ENCODE measurements around the gene DYNC1I1. TPM values are rescaled to one million over a fixed set of nuclear protein-coding genes. Genes with fewer than 3 reads are reported as not detected.

The DYNC1I1 gene
- total RNA-seq, 2 experiments from 2014 or later, result not detected

DNA sequence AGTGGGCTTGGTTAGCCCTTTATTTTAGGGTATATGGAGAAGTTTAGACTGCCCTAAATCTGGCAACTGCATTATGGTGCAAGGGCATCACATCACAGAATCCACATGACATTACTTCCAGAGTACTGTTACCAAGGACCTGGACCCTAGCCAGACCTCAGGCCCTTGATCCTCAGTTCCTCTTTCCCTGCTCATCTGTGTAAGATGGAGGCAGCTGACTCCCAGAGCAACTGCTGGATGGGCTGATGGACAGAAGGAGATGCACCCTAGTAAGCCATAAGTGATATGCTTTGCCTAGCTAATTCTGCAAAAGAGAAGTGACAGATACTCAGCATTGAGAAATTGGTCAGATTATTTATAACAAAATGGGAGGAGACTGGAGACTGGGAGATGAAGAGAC is 131.7 kb downstream of the DYNC1I1 start:
- Mint-ChIP-seq H3K4me1 (ENCODE audit: low read depth) (no peaks in the 10 kb centered on the region), H3K9me3 (ENCODE audit: insufficient read depth) (no peaks in the 10 kb centered on the region), H3K4me3 (no peak overlapping the region), H3K27ac (no peak overlapping the region), H3K27me3 (ENCODE audit: low read depth) (peaks cover 4% of the 10 kb centered on the region), H3K36me3 (ENCODE audit: low read depth) (no peaks in the 10 kb centered on the region)
- CTCF ChIA-PET, result interaction anchor here (3.2 kb wide), 1 partner anchor 12 kb away, joined by 12 read pairs; no protein-coding TSS in a partner anchor
- POLR2A ChIA-PET, result no interaction called here
- no peak for DNase-seq
- ATAC-seq, result no peak

DNA sequence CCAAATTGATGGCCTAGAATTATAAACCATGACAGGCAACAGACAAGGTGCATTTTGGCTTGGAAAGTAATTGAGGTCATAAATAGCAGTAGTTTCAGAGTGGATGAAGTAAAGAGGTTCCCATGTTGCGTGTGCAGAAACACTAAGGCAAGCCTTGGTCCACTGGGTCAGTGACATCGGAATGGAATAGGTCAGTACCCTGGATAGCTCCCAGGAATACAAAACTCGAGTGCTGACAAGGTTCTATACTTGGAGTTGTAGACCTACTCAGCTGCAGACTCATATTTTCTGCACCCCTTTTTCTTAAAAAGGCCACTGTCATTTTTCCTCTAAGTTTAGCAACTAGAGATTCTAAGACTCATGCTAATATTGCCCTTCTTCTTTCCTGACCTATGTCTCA is 132.8 kb downstream of the DYNC1I1 start:
- Mint-ChIP-seq H3K4me3 (no peak overlapping the region), H3K4me1 (ENCODE audit: low read depth) (no peaks in the 10 kb centered on the region), H3K36me3 (ENCODE audit: low read depth) (no peaks in the 10 kb centered on the region), H3K9me3 (ENCODE audit: insufficient read depth) (no peaks in the 10 kb centered on the region), H3K27me3 (ENCODE audit: low read depth) (peaks cover 4% of the 10 kb centered on the region), H3K27ac (no peak overlapping the region)
- POLR2A ChIA-PET, result no interaction called here
- no peak for DNase-seq
- CTCF ChIA-PET, result interaction anchor here (3.2 kb wide), 1 partner anchor 11 kb away, joined by 12 read pairs; no protein-coding TSS in a partner anchor
- ATAC-seq, result no peak

DNA sequence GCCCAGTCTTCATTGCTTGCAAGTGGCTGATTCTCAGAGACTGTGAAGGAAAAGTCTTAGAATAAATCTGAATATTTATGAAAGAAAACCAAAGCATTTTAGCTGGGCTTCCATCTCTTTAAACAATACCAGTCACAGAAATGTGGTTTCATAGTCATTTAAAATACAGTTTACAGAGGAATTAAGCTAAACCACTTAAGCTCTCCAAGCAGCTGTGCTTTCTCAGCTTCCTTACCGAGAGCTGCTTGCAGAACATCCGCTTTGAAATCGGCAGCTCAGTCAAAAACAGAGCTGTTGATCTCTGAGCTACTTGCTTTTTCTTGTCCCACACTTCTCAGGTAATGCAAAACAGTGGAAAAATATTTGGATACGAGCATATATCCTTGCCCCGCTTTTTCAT is 134.5 kb downstream of the DYNC1I1 start:
- no peaks in the 10 kb centered on the region for H3K4me1 Mint-ChIP-seq (ENCODE audit: low read depth)
- DNase-seq, result no peak
- H3K4me3 Mint-ChIP-seq, result no peak overlapping the region
- ATAC-seq, result no peak
- CTCF ChIA-PET, result interaction anchor here (3.2 kb wide), 1 partner anchor 9 kb away, joined by 12 read pairs; no protein-coding TSS in a partner anchor
- no peaks in the 10 kb centered on the region for H3K9me3 Mint-ChIP-seq (ENCODE audit: insufficient read depth)
- H3K36me3 Mint-ChIP-seq (ENCODE audit: low read depth), result no peaks in the 10 kb centered on the region
- no peak overlapping the region for H3K27ac Mint-ChIP-seq
- POLR2A ChIA-PET, result no interaction called here
- peaks cover 4% of the 10 kb centered on the region for H3K27me3 Mint-ChIP-seq (ENCODE audit: low read depth)

DNA sequence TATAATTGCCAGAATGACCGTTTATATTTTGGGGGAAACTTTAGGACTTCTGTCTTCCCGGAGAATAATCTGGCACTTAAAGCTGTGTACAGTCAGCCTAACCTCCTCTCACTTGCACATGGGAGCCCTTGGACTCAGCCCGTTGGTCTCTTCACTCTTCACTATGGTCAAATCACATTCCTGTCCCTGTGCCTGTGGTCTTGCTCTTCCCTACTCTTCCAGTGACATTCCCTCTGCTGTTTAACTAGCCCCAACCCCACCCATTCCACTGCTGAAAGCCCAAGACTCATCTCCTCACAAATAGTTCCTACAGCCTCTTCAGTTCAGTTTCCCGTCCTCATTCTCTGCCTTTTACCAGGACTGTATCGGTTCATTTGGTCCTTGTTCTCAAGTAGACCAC is 135.0 kb downstream of the DYNC1I1 start:
- no peaks in the 10 kb centered on the region for H3K4me1 Mint-ChIP-seq (ENCODE audit: low read depth)
- peaks cover 4% of the 10 kb centered on the region for H3K27me3 Mint-ChIP-seq (ENCODE audit: low read depth)
- ATAC-seq (no peak), DNase-seq (no peak)
- no peak overlapping the region for H3K4me3 Mint-ChIP-seq
- POLR2A ChIA-PET, result no interaction called here
- CTCF ChIA-PET, result no interaction called here
- H3K9me3 Mint-ChIP-seq (ENCODE audit: insufficient read depth), result no peaks in the 10 kb centered on the region
- no peak overlapping the region for H3K27ac Mint-ChIP-seq
- H3K36me3 Mint-ChIP-seq (ENCODE audit: low read depth), result no peaks in the 10 kb centered on the region

DNA sequence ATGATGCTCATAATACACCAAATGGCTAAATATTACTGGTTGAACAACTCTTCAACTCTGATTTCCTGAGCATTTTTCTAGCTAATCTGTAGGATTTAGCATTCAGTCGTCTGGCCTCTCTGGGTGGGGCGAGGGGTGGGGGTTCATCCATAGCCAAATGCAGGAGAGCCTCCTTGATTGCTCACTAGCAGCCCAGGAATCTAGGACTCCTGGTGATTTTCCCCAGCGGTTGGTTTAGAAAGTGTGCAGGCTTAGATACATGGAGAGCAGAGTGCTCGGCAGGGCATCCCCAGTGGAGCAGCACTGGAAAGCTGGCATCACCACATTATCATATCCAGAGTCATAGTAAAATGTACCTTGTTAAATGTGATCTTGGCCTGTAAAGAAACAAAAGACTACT is 136.1 kb downstream of the DYNC1I1 start:
- Mint-ChIP-seq H3K4me1 (ENCODE audit: low read depth) (no peaks in the 10 kb centered on the region), H3K27me3 (ENCODE audit: low read depth) (peaks cover 4% of the 10 kb centered on the region), H3K27ac (no peak overlapping the region), H3K4me3 (no peak overlapping the region), H3K9me3 (ENCODE audit: insufficient read depth) (no peaks in the 10 kb centered on the region), H3K36me3 (ENCODE audit: low read depth) (no peaks in the 10 kb centered on the region)
- ATAC-seq (no peak), DNase-seq (no peak)
- ChIA-PET POLR2A (no interaction called here), CTCF (no interaction called here)

DNA sequence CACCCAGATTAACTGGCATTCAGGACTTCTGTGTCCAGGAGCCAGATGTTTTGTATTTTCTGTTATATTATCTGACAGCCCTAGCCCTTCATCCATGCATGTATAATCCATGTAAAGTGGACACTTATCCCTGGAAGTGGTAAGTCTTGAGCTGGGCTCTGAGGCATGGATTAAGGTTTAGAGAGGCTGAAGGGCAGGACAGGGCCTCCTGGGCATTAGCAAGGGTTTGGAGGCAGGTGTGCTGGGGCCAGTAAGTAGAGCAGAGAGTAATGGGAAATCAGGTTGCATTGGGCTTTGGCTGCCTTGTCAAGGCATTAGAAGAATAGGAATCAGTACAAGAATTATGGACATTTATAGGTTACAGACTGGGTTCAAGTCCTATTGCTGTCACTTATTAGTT is 138.0 kb downstream of the DYNC1I1 start:
- H3K4me3 Mint-ChIP-seq, result no peak overlapping the region
- H3K36me3 Mint-ChIP-seq (ENCODE audit: low read depth), result no peaks in the 10 kb centered on the region
- no peak for ATAC-seq
- H3K4me1 Mint-ChIP-seq (ENCODE audit: low read depth), result no peaks in the 10 kb centered on the region
- H3K27ac Mint-ChIP-seq, result no peak overlapping the region
- no peak for DNase-seq
- peaks cover 4% of the 10 kb centered on the region for H3K27me3 Mint-ChIP-seq (ENCODE audit: low read depth)
- H3K9me3 Mint-ChIP-seq (ENCODE audit: insufficient read depth), result no peaks in the 10 kb centered on the region
- ChIA-PET POLR2A (no interaction called here), CTCF (no interaction called here)

DNA sequence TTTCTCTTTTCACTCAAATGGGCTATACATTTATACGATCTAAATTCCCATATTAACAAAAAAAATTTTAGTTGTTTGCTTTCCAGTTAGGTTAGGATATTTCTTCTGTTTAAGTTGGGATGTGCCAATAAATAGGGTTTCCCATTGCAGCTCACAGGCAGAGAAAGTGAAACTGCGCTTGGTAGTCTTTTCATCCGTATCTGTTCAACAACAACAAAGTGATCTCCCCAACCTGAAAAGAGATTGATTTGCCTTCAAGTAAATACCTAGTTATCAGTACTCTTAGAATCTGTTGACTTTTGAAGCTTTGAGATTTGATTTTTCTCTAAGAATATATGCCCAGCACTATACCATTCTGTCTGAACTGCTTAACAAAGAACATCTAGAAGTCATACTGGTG is 143.4 kb downstream of the DYNC1I1 start:
- POLR2A ChIA-PET, result no interaction called here
- ATAC-seq, result no peak

DNA sequence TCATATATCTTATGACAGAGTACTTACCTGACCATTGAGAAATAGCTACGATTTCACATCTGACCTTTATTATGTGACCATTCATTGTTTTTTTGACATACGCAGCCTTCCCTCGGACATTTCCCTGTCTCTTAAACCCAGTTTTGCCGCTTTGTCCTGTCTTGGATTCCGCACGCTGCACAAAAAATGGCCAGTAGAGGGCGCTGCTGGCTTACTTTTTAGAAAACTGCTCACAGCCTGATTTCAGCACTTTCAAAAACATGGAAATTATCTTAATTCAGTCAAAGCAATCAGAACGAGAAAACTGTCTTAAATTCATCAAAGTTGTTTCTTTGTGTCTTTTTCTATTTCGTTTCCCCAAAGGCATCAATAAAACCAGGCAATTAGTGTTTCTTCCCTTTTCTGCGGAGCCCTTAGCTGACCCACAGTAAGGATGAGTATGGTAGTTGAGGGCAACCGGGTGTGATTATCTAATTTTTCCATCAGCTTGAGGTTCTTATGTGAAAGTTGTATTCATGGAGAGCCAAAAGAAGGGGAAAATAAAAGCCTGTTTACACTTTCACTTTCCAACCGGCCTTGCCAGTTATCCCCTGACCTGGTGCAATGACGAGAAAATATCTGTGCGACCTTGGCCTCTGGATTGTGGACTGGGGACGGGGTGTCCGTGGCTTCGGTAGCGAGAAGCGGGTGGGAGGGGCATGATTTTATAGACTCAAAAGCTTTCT is 144.4 kb downstream of the DYNC1I1 start:
- POLR2A ChIA-PET, result no interaction called here

More for the DNA sequence above, 143.4 kb downstream of the DYNC1I1 start:
- DNase-seq, result no peak
- CTCF ChIA-PET, result interaction anchor here (0.8 to 6.6 kb wide), 7 partner anchors 10 to 1111 kb away, joined by 3 to 34 read pairs (median 8); no protein-coding TSS in a partner anchor
- Mint-ChIP-seq H3K4me1 (ENCODE audit: low read depth) (no peaks in the 10 kb centered on the region), H3K36me3 (ENCODE audit: low read depth) (no peaks in the 10 kb centered on the region), H3K27ac (no peak overlapping the region), H3K4me3 (no peak overlapping the region), H3K9me3 (ENCODE audit: insufficient read depth) (no peaks in the 10 kb centered on the region), H3K27me3 (ENCODE audit: low read depth) (peaks cover 13% of the 10 kb centered on the region)

DNA sequence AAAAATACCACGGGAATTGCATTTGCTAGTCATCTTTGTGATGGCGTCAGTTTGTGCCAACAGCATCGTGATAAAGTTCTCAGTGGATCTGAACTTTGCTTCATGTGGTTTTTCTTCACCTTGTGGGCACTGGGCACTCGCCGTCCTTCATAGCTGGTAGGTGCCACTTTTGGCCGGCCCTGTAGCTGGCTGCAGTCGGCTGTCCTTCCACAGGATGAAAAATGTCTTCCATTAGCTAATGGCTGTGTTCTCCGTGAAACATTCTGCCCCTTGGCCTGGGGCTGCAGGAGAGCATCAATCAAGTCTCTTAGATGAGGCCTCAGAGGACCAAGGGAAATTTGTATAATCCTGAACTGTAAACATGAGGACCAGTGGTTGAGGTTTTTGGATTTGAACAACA is 145.3 kb downstream of the DYNC1I1 start:
- Mint-ChIP-seq H3K9me3 (ENCODE audit: insufficient read depth) (no peaks in the 10 kb centered on the region), H3K36me3 (ENCODE audit: low read depth) (no peaks in the 10 kb centered on the region), H3K4me3 (no peak overlapping the region), H3K4me1 (ENCODE audit: low read depth) (no peaks in the 10 kb centered on the region), H3K27ac (no peak overlapping the region), H3K27me3 (ENCODE audit: low read depth) (peaks cover 13% of the 10 kb centered on the region)
- CTCF ChIA-PET, result interaction anchor here (1.4 to 6.6 kb wide), 4 partner anchors 12 to 1109 kb away, joined by 3 to 34 read pairs (median 12); no protein-coding TSS in a partner anchor
- POLR2A ChIA-PET, result no interaction called here
- ATAC-seq (no peak), DNase-seq (no peak)

More for the DNA sequence above, 144.4 kb downstream of the DYNC1I1 start:
- Mint-ChIP-seq H3K27me3 (ENCODE audit: low read depth) (peaks cover 13% of the 10 kb centered on the region), H3K4me1 (ENCODE audit: low read depth) (no peaks in the 10 kb centered on the region), H3K9me3 (ENCODE audit: insufficient read depth) (no peaks in the 10 kb centered on the region), H3K4me3 (no peak overlapping the region), H3K27ac (no peak overlapping the region), H3K36me3 (ENCODE audit: low read depth) (no peaks in the 10 kb centered on the region)
- DNase-seq, result peak; percentile 79
- ATAC-seq, result peak; percentile 68
- CTCF ChIA-PET, result interaction anchor here (0.7 to 6.6 kb wide), 9 partner anchors 11 to 1913 kb away, joined by 3 to 34 read pairs (median 4); no protein-coding TSS in a partner anchor

DNA sequence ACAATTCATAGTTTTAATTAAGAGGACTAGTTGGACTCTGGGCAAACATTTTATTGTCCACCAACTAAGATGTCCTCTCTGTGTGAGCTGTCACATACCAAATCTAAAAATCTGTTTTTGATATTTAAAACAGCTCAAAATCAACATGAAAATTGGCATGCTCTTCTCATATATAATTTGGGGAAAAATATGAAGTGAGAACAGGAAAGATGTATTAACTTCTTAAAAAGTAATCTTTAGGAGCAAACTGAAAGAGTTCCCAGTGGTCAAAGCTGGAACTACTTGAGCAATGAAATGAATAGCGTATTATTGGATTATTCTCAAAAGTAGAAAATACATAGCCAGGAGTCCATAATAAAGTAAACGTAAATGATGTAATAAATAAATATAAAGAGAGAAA is 147.2 kb downstream of the DYNC1I1 start:
- ATAC-seq, result no peak
- POLR2A ChIA-PET, result no interaction called here
- no peak for DNase-seq
- CTCF ChIA-PET, result interaction anchor here (1.1 to 6.6 kb wide), 2 partner anchors 48 to 1107 kb away, joined by 3 to 34 read pairs; no protein-coding TSS in a partner anchor
- Mint-ChIP-seq H3K4me1 (ENCODE audit: low read depth) (no peaks in the 10 kb centered on the region), H3K36me3 (ENCODE audit: low read depth) (no peaks in the 10 kb centered on the region), H3K9me3 (ENCODE audit: insufficient read depth) (no peaks in the 10 kb centered on the region), H3K4me3 (no peak overlapping the region), H3K27me3 (ENCODE audit: low read depth) (peaks cover 16% of the 10 kb centered on the region), H3K27ac (no peak overlapping the region)

DNA sequence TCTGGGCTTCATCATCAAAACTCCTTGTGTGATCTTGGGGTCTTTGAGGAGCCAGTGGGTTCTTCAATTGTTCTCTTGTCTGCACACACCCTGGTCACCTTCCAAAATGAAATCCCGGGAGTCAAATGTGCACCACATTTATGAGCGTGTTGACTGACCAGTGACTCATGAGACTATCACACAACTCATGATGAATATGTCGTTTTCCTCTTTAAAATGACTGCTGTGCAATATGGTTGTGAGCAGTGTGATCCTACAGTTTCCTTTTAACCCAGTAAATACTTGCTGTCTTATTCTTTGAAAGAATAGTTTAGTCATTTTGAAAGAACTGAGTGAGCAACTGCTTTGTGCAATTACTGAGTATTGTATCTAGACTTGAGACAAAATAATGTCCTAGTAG is 149.2 kb downstream of the DYNC1I1 start:
- POLR2A ChIA-PET, result interaction anchor here (0.7 kb wide), 1 partner anchor 54 kb away, joined by 3 read pairs; no protein-coding TSS in a partner anchor
- H3K4me1 Mint-ChIP-seq (ENCODE audit: low read depth), result no peaks in the 10 kb centered on the region
- H3K27ac Mint-ChIP-seq, result no peak overlapping the region
- ATAC-seq (no peak), DNase-seq (no peak)
- peaks cover 12% of the 10 kb centered on the region for H3K27me3 Mint-ChIP-seq (ENCODE audit: low read depth)
- H3K36me3 Mint-ChIP-seq (ENCODE audit: low read depth), result no peaks in the 10 kb centered on the region
- no peak overlapping the region for H3K4me3 Mint-ChIP-seq
- CTCF ChIA-PET, result no interaction called here
- no peaks in the 10 kb centered on the region for H3K9me3 Mint-ChIP-seq (ENCODE audit: insufficient read depth)

DNA sequence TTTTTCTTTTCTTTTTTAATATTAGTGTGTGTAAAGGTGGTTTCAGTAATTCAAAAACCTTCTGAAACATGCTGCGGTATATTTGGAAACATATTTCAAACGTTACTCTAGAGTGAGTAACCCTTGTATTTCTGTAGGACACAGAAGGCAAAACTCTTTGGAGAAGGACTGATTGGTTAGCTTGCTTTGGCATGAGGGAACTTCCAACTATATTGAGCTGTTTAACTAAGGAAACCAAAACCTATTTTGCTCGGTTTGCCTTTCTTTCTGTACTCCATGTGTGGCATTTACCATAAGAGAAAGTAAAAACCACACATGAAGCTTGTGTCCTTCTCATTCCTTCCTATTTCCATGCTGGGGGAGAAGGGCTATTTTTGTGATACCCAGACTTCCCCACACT is 149.8 kb downstream of the DYNC1I1 start:
- CTCF ChIA-PET, result no interaction called here
- POLR2A ChIA-PET, result interaction anchor here (0.7 kb wide), 1 partner anchor 54 kb away, joined by 3 read pairs; no protein-coding TSS in a partner anchor
- Mint-ChIP-seq H3K27me3 (ENCODE audit: low read depth) (peaks cover 10% of the 10 kb centered on the region), H3K9me3 (ENCODE audit: insufficient read depth) (no peaks in the 10 kb centered on the region), H3K36me3 (ENCODE audit: low read depth) (no peaks in the 10 kb centered on the region), H3K4me3 (no peak overlapping the region), H3K27ac (no peak overlapping the region), H3K4me1 (ENCODE audit: low read depth) (no peaks in the 10 kb centered on the region)
- DNase-seq (no peak), ATAC-seq (no peak)
